ENCODE data around the gene SLC25A12.

SLC25A12 gene

DNA sequence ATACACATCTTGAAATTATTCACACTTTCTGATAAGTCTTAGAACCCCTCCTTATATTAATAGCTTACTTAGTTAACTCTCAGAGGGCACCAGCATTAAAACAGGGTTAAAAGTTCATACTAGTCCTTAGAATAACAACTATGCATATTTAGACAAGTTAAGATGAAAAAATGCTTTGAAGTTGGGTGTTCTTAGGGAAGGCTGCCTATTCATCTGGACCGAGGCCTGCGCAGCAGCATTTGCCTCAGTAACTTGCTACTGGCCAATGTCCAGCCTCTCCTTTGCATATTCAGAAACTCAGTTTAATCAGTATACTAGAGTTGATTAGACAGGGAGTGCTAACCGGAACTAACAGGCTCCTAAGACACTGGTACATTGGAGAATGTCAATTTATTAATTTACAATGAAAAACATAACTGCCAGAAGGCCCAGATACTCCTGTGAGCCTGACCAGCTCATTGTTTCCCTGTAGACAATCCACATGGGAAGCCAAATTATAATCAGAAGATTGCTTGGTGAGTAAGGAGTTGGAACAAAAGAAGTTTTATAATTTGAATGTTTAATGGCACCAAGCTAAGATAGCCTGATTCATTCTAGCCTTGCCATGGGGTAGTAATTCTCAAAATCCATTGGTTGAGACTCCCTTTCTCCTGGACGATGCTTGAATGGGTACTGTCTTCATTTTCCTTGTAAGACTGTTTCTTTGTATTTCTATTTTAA lies 157.9 kb downstream of the SLC25A12 start:
- DNase-seq (ENCODE audit: extremely low read depth, insufficient read length), result no peak
- no peaks in the 10 kb centered on the region for H3K27me3 ChIP-seq (replicated peaks; ENCODE audit: control insufficient read depth, insufficient read depth, low read length)
- no peak overlapping the region for H3K4me3 ChIP-seq (replicated peaks; ENCODE audit: low read depth, low read length)
- peaks cover 5% of the 10 kb centered on the region for H3K36me3 ChIP-seq (ENCODE audit: control insufficient read depth, insufficient read depth, low read length)
- TF ChIP-seq, protein P1, sequence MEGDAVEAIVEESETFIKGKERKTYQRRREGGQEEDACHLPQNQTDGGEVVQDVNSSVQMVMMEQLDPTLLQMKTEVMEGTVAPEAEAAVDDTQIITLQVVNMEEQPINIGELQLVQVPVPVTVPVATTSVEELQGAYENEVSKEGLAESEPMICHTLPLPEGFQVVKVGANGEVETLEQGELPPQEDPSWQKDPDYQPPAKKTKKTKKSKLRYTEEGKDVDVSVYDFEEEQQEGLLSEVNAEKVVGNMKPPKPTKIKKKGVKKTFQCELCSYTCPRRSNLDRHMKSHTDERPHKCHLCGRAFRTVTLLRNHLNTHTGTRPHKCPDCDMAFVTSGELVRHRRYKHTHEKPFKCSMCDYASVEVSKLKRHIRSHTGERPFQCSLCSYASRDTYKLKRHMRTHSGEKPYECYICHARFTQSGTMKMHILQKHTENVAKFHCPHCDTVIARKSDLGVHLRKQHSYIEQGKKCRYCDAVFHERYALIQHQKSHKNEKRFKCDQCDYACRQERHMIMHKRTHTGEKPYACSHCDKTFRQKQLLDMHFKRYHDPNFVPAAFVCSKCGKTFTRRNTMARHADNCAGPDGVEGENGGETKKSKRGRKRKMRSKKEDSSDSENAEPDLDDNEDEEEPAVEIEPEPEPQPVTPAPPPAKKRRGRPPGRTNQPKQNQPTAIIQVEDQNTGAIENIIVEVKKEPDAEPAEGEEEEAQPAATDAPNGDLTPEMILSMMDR (IDR thresholded peaks at IDR 0.05; ENCODE audit: insufficient read depth, low read length, poor library complexity, severe bottlenecking), result no peak

All from GM06990 (cell line).